GM23338 (cell line): ENCODE measurements around the gene RRM1.

Experiments
- CREB1 ChIP-seq: fragments of 250-450 bp; sonication (Bioruptor Pico); IDR thresholded peaks from 2 replicates; pipeline ENCODE4 v1.5.0; 2020; ENCODE audit warnings: low read depth, mild to moderate bottlenecking, moderate library complexity
- JUNB ChIP-seq: IDR thresholded peaks from one replicate; pipeline ENCODE4 v1.6.1; 2016; ENCODE audit warnings: antibody characterized with exemption; ENCODE audit not compliant: unreplicated experiment
- POLR2AphosphoS5 ChIP-seq: IDR thresholded peaks from 2 replicates; pipeline ENCODE4 v1.6.1; 2016; ENCODE audit warnings: antibody characterized with exemption, low read depth
- TF ChIP-seq, protein P1 (sequence below), 2 experiments: fragments of 200-600 bp in 1 of 2; sonication (generic) in 1 of 2; conservative IDR thresholded peaks; 2 replicates each; pipeline versions ENCODE4 v1.5.1 to v1.6.1; 2016 to 2017; ENCODE audit warnings: antibody characterized with exemption in 2 of 2, low read depth in 2 of 2, mild to moderate bottlenecking in 2 of 2, moderate library complexity in 1 of 2
- TF ChIP-seq, protein P2 (sequence below): IDR thresholded peaks from 2 replicates; pipeline ENCODE4 v1.6.1; 2016; ENCODE audit warnings: antibody characterized with exemption

DNA sequence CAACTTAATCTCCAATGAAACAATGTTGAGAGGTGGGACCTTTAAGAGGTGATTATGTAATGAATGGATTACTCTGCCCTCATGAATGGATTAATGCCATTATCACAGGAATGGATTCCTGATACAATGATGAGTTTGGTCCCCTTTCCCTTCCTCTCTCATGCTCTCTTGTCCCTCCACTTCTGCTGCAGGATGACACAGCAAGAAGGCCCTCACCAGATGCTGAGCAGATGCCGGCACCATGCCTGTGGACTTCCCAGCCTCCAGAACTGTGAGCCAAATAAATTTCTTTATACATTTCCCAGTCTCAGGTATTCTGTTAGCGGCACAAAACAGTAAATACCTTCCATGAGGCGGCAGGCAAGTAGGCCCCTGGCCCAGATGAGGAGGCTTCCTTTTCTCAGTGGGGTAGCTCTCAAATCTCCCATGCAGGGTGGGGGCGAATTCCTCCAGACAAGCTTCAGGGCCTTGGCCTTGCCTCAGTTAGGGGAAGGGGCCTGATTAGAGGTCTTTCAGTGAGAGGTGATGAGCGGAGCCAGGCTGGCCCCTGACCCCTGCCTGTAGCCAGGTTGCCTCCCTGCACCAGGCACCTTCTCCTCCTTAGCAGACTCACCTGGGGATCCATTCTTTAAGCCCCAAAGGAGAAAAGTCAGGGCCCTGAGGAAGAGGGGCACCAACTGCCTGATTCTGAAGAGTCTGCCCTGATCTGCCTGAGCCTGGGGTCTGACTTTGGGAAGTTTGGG, 86.0 kb downstream of the RRM1 start:
- TF ChIP-seq, protein P1, sequence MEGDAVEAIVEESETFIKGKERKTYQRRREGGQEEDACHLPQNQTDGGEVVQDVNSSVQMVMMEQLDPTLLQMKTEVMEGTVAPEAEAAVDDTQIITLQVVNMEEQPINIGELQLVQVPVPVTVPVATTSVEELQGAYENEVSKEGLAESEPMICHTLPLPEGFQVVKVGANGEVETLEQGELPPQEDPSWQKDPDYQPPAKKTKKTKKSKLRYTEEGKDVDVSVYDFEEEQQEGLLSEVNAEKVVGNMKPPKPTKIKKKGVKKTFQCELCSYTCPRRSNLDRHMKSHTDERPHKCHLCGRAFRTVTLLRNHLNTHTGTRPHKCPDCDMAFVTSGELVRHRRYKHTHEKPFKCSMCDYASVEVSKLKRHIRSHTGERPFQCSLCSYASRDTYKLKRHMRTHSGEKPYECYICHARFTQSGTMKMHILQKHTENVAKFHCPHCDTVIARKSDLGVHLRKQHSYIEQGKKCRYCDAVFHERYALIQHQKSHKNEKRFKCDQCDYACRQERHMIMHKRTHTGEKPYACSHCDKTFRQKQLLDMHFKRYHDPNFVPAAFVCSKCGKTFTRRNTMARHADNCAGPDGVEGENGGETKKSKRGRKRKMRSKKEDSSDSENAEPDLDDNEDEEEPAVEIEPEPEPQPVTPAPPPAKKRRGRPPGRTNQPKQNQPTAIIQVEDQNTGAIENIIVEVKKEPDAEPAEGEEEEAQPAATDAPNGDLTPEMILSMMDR (conservative IDR thresholded peaks at IDR 0.05; ENCODE audit: low read depth in 2 of 2), result no peak
- no peak for TF ChIP-seq JUNB
- no peak for TF ChIP-seq CREB1 (CRISPR knock-in tag)
- TF ChIP-seq POLR2AphosphoS5, result no peak
- TF ChIP-seq, protein P2, sequence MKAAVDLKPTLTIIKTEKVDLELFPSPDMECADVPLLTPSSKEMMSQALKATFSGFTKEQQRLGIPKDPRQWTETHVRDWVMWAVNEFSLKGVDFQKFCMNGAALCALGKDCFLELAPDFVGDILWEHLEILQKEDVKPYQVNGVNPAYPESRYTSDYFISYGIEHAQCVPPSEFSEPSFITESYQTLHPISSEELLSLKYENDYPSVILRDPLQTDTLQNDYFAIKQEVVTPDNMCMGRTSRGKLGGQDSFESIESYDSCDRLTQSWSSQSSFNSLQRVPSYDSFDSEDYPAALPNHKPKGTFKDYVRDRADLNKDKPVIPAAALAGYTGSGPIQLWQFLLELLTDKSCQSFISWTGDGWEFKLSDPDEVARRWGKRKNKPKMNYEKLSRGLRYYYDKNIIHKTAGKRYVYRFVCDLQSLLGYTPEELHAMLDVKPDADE, result no peak
